ENCODE measurements around the gene TOP2B.

Gene TOP2B

DNA sequence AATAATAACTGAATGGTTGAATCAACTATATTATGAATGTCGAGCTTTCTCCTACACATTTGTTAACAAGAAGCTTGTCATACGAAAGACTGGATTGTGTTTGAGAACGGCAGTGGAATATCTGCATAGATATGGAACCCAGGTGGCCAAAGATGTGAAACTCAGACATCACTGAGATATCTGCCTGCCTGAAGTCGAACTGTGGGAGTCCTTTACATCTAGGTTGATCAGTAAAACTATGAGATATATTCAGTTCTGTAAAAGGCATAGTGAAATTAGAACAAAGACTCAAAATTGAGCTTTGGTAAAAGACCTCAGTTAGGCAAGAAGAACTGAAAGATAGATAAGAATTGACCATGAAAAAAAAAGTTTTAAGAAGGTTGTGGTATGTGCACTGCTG lies 41.5 kb upstream of the TOP2B start:
- DNase-seq (ENCODE audit: extremely low spot score), result no peak
- POLR2A ChIA-PET, result no interaction called here
- CTCF ChIA-PET, result interaction anchor here (0.6 kb wide), 1 partner anchor 8 kb away, joined by 3 read pairs; no protein-coding TSS in a partner anchor
- TF ChIP-seq ZNF384 (IDR thresholded peaks at IDR 0.05), result no peak
- TF ChIP-seq FOXM1 (IDR thresholded peaks at IDR 0.05; ENCODE audit: borderline replicate concordance), result no peak
- no peak for TF ChIP-seq CTBP1 (IDR thresholded peaks at IDR 0.05; ENCODE audit: borderline replicate concordance)
- TF ChIP-seq, protein P1, sequence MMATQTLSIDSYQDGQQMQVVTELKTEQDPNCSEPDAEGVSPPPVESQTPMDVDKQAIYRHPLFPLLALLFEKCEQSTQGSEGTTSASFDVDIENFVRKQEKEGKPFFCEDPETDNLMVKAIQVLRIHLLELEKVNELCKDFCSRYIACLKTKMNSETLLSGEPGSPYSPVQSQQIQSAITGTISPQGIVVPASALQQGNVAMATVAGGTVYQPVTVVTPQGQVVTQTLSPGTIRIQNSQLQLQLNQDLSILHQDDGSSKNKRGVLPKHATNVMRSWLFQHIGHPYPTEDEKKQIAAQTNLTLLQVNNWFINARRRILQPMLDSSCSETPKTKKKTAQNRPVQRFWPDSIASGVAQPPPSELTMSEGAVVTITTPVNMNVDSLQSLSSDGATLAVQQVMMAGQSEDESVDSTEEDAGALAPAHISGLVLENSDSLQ (IDR thresholded peaks at IDR 0.05), result no peak
- TF ChIP-seq LEF1 (IDR thresholded peaks at IDR 0.05; ENCODE audit: borderline replicate concordance), result no peak
- no peak for TF ChIP-seq ARNT (IDR thresholded peaks at IDR 0.05)
- TF ChIP-seq NFRKB (IDR thresholded peaks at IDR 0.05), result no peak
- no peak for TF ChIP-seq HDGF (IDR thresholded peaks at IDR 0.05; ENCODE audit: borderline replicate concordance)
- TF ChIP-seq SP1 (IDR thresholded peaks at IDR 0.05), result no peak
- no peak for TF ChIP-seq SUZ12 (IDR thresholded peaks at IDR 0.05)
- no peak for TF ChIP-seq L3MBTL2 (conservative IDR thresholded peaks at IDR 0.05)
- no peak for TF ChIP-seq BHLHE40 (IDR thresholded peaks at IDR 0.05; ENCODE audit: borderline replicate concordance)
- no peak for TF ChIP-seq FOXA1 (IDR thresholded peaks at IDR 0.05)
- no peak for TF ChIP-seq ELF4 (IDR thresholded peaks at IDR 0.05)
- TF ChIP-seq FOXK2 (IDR thresholded peaks at IDR 0.05), result no peak
- no peak for TF ChIP-seq TARDBP (IDR thresholded peaks at IDR 0.05)

DNA sequence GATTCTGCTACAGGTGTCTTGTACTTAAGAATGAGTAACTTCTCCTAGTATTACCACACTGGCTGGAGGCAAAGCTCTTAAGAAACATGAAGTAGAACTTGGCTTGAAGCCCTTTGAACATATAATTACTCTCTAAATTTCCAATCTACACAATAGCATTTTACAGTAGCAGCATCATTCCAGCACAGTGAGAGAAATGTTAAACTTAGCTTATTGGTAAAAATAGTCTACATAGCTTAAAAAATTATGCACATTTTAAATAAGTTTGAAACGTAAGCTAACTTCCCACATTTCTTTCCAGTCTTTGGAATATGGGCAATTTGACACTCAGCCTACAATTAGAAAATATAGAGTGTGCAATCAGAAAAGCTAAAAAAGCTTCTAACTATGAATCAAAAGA lies 32.8 kb upstream of the TOP2B start:
- DNase-seq (ENCODE audit: extremely low spot score), result no peak
- ChIA-PET POLR2A (no interaction called here), CTCF (interaction anchor here (0.7 kb wide), 1 partner anchor 9 kb away, joined by 3 read pairs; no protein-coding TSS in a partner anchor)
- no peak for TF ChIP-seq FOXA1 (IDR thresholded peaks at IDR 0.05)
- TF ChIP-seq LEF1 (IDR thresholded peaks at IDR 0.05; ENCODE audit: borderline replicate concordance), result no peak
- TF ChIP-seq HDGF (IDR thresholded peaks at IDR 0.05; ENCODE audit: borderline replicate concordance), result no peak
- no peak for TF ChIP-seq NFRKB (IDR thresholded peaks at IDR 0.05)
- TF ChIP-seq FOXK2 (IDR thresholded peaks at IDR 0.05), result no peak
- TF ChIP-seq ZNF384 (IDR thresholded peaks at IDR 0.05), result no peak
- TF ChIP-seq SUZ12 (IDR thresholded peaks at IDR 0.05), result no peak

DNA sequence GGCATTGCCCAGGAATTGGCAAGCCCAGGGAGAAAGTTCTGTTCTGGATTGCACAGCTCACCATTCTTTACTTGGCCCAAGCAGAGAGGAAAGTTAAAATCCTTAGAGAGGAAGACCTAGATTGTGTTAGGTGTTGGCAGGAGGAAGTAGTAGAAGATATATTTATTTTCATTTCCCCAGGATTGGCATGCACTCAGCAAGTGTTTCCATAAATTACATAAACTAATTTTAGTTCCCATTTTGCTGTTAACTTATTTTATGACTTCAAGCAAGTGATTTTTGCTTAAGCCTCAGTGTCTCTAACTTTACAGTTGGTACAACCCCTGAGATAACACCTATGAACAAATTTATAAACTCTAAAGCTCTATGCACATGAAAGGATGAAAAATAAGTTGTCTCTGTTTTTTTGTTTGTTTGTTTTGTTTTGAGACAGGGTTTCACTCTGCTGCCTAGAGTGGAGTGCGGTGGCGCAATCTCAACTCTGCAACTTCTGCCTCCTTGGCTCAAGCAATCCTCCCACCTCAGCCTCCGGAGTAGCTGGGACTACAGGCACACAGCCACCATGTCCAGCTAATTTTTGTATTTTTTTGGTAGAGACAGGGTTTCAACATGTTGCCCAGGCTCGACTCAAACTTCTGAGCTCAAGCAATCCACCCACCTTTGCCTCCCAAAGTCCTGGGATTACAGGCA lies 31.2 kb upstream of the TOP2B start:
- no peak for DNase-seq (ENCODE audit: extremely low spot score)
- POLR2A ChIA-PET, result no interaction called here
- CTCF ChIA-PET, result no interaction called here
- no peak for TF ChIP-seq FOXM1 (IDR thresholded peaks at IDR 0.05; ENCODE audit: borderline replicate concordance)
- no peak for TF ChIP-seq LEF1 (IDR thresholded peaks at IDR 0.05; ENCODE audit: borderline replicate concordance)

DNA sequence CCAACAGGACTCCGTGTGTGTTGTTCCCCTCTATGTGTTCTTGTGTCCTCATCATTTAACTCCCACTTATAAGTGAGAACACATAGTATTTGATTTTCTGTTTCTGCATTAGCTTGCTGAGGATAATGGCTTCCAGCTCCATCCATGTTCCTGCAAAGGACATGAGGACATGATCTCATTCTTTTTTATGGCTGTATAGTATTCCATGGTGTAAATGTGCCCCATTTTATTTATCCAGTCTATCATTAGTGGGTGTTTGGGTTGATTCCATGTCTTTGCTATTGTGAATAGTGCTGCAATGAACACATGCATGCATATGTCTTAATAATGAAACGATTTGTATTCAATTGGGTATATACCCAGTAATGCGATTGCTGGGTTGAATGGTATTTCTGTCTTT lies 28.5 kb upstream of the TOP2B start:
- CTCF ChIA-PET, result no interaction called here
- POLR2A ChIA-PET, result no interaction called here
- DNase-seq (ENCODE audit: extremely low spot score), result no peak
- no peak for TF ChIP-seq LEF1 (IDR thresholded peaks at IDR 0.05; ENCODE audit: borderline replicate concordance)
- TF ChIP-seq HDGF (IDR thresholded peaks at IDR 0.05; ENCODE audit: borderline replicate concordance), result no peak
- TF ChIP-seq, protein P1 (IDR thresholded peaks at IDR 0.05), result no peak
- no peak for TF ChIP-seq BHLHE40 (IDR thresholded peaks at IDR 0.05; ENCODE audit: borderline replicate concordance)
- no peak for TF ChIP-seq NFRKB (IDR thresholded peaks at IDR 0.05)
- TF ChIP-seq ELF4 (IDR thresholded peaks at IDR 0.05), result no peak
- TF ChIP-seq FOXM1 (IDR thresholded peaks at IDR 0.05; ENCODE audit: borderline replicate concordance), result no peak
- no peak for TF ChIP-seq TARDBP (IDR thresholded peaks at IDR 0.05)
- TF ChIP-seq FOXK2 (IDR thresholded peaks at IDR 0.05), result no peak
- TF ChIP-seq CTBP1 (IDR thresholded peaks at IDR 0.05; ENCODE audit: borderline replicate concordance), result no peak
- no peak for TF ChIP-seq L3MBTL2 (conservative IDR thresholded peaks at IDR 0.05)
- TF ChIP-seq ARNT (IDR thresholded peaks at IDR 0.05), result no peak
- TF ChIP-seq ZNF384 (IDR thresholded peaks at IDR 0.05), result no peak
- TF ChIP-seq FOXA1 (IDR thresholded peaks at IDR 0.05), result no peak
- no peak for TF ChIP-seq SP1 (IDR thresholded peaks at IDR 0.05)
- no peak for TF ChIP-seq SUZ12 (IDR thresholded peaks at IDR 0.05)

DNA sequence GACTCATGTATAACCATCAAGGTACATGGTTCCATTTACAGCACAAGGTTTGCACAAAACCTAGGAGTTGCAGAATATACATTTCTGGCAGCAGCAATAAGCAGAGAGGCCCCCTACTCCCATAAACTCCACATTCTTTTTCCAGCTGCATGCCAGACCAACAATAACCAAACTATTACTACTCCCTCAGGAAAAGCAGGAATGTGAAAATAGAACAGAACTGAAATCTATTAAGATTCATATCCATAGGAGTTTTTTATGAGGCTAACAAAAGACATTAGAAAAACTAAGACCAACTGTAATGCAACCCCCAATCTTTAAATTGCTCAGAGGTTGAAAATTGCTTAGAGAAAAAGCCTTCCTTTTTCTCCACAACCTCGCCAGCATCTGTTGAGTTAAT lies 27.6 kb upstream of the TOP2B start:
- POLR2A ChIA-PET, result no interaction called here

More for the DNA sequence above, 27.6 kb upstream of the TOP2B start:
- TF ChIP-seq ELF4 (IDR thresholded peaks at IDR 0.05) (no peak), NFRKB (IDR thresholded peaks at IDR 0.05) (no peak), LEF1 (IDR thresholded peaks at IDR 0.05; ENCODE audit: borderline replicate concordance) (no peak), CTBP1 (IDR thresholded peaks at IDR 0.05; ENCODE audit: borderline replicate concordance) (no peak), FOXA1 (IDR thresholded peaks at IDR 0.05) (no peak), ZNF384 (IDR thresholded peaks at IDR 0.05) (no peak), ARNT (IDR thresholded peaks at IDR 0.05) (no peak), SP1 (IDR thresholded peaks at IDR 0.05) (no peak), L3MBTL2 (conservative IDR thresholded peaks at IDR 0.05) (no peak), FOXK2 (IDR thresholded peaks at IDR 0.05) (no peak)
- TF ChIP-seq, protein P1 (IDR thresholded peaks at IDR 0.05), result no peak
- DNase-seq (ENCODE audit: extremely low spot score), result no peak
- CTCF ChIA-PET, result no interaction called here
